HG03039 (cell line): Measurements from ENCODE around the gene TSC1.

Experiments
- ATAC-seq: cut with Tn5 transposase; IDR thresholded peaks from one replicate; pipeline ENCODE4 v1.9.1; 2021; ENCODE audit warnings: mild to moderate bottlenecking, moderate library complexity; ENCODE audit not compliant: unreplicated experiment

TSC1 gene

DNA sequence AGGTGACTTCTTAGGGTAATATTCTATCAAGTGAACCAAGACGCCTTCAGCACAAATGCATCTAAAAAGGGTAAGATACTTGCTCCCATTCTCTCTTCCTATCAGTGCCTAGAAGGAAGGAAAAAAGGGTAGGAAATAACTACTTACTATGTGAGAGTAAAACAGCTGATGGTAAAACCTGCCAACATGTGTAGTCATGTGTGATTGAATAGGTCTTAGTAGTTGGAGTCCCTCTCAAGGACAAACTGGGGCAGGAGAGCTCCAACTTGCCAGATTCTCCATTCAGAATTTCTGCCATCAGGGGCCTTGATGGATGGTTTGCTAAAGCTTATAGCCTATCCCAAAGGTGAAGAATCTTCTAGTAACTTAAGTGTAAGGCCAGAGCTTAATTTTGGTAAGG, 5.2 kb downstream of the TSC1 start:
- ATAC-seq, result no peak

DNA sequence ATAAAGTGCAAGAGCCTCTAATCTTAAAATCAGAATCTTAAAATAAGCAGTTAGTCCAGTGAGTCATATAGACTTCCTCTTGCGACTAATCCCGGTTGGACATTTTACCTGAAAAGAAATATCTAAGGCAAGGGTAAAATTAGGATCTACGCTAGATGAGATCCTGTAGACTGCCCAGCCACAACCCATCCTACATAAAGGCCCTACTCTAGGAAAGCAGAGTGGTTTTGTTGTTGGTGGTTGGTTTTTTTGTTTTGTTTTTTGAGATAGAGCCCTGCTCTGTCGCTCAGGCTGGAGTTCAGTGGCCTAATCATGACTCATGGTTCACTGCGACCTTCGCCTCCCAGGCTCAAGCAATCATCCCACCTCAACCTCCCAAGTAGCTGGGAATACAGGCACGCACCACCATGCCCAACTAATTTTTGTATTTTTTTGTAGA, 6.9 kb downstream of the TSC1 start:
- ATAC-seq, result no peak

DNA sequence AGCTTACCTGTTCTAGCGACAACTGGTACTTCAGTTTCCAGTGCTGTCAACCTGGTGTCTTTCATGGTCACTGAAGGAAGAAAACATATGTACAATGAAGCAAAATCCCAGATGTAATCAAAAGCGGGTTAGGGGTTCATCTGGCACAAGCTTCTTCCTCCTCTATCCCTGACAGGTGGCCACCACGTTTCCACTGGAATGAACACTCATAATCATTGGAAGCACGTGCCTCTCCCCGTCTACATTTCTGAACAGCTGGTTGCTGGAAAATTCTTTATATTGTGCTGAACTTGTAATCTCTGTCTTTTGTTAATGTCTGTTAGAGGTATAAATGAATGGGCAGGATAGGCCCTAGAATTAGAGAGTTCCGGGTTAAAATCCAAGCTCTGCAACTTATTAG, 9.4 kb downstream of the TSC1 start:
- no peak for ATAC-seq

DNA sequence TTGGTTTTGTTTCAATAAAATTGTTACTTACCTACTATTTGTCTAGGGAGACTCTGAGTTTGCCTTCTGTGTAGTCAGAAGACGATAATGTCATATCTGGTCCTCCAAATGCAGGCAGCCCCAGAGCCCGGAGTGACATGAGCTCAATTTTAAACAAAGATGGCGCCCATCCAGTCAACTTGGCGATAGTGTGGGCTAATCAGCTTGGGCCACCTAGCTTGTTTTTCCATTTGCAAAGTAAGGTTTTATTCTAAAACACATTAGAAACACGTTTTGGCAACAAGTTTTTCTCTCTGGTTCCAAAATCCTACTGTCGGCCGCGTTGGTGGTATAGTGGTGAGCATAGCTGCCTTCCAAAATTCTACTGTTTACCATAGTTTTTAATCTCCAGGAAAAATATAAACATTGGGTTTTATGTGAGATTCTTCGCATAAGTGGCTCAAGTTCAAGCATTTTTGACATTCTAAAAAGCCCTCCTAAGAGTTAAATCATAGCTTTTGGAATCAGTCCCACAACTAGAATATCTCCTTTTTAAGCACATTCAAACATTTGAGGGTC, 13.2 kb downstream of the TSC1 start:
- no peak for ATAC-seq

DNA sequence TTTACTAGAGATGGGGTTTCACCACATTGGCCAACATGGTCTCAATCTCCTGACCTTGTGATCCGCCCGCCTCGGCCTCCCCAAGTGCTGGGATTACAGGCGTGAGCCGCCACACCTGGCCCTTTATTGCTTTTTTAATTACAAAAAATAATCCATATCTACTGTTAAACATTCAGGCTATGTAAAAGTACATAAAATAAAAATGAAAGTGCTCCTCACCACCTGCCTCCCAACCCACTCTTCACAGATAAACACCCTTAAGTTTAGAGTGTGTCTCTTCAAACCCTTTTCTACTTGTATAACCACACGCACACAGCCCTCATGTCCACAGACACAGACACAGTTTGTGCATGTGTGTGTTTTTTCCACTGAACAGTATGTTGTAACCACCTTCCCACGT, 16.7 kb downstream of the TSC1 start:
- no peak for ATAC-seq

DNA sequence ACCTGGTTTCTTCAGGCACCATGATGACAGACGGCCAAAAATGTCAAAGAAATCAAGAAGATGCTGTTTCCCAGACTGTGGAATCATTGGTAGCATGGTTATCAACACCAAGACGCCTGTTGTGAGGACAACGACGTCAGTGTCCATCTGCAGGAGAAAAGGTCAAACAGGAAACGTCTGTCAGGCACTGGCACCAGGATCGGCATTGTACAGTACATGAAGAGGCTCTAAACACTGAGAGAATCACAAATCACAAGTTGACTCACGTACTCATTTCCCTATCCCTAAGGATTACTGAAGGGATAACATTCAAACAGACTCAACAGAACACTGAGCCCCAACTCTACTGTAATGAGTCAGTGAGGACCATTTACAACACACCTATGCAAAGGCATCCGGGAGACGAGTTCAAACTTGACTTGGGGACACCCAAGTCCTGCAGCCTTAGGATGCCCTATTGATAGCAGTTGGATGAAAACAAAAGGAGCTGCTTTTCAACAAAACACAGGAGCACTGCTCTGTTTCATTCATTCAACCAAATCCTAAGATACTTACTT, 21.0 kb downstream of the TSC1 start:
- no peak for ATAC-seq

DNA sequence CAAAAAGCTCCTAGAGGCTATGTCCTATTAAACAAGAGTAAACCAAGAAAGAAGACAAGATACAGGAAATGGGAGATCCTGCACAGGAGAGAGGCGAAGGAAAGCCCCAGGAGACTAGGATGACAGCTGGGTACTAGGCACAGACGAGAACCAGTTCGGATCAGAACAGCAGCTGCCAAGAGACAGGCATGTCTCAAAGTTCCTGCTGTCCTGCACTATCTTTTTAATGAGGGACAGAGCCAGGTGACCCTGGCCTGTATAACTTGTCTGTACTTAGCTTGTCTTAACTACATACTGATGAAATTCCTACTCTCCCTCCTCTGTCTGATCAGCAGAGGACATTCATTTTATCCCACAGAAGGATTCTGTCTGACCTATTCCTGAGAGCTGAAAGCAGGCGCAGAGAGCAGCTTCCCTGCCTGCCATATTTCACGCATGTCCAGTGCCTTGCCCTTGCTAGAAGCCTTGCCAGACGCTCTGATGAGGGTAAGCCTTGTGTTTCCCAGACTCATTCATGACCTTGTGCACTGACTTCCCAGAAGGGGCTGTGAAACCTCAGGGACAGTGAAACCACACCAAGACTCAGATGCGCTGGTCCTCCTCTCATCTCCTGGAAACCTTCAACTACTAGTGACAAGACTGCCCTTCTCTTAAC, 24.7 kb downstream of the TSC1 start:
- no peak for ATAC-seq

DNA sequence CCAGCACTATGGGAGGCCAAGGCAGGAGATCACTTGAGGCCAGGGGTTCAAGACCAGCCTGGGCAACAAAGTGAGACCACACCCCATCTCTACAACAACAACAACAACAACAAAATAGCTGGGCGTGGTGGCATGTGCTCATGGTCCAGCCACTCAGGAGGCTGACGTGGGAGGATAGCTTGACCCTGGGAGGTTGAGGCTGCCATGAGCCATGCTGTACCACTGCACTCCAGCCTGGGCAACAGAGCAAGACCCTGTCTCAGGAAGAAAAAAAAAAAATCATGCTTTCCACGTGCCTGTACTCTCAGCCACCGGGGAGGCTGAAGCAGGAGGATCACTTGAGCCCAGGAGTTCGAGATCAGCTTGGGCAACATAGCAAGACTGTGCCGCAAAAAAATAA, 29.5 kb downstream of the TSC1 start:
- ATAC-seq, result no peak

DNA sequence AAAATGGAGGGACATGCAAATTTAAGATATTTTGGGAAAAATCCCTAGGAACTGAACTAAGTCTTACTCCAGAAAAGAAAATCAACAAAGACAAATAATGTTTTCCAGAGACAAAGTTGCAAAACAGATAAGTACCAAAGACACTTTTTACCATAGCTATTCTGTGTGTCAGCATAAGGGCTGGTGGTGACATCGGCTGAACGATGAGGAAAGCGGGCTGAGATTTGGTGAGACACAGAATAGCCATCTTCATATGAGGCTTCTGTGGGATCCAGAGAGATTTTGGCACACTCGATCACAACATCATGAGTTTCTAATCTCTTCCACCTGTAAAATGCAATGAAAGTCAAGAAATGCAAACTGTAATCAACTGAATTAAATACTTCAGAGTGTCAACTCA, 32.3 kb downstream of the TSC1 start:
- no peak for ATAC-seq

DNA sequence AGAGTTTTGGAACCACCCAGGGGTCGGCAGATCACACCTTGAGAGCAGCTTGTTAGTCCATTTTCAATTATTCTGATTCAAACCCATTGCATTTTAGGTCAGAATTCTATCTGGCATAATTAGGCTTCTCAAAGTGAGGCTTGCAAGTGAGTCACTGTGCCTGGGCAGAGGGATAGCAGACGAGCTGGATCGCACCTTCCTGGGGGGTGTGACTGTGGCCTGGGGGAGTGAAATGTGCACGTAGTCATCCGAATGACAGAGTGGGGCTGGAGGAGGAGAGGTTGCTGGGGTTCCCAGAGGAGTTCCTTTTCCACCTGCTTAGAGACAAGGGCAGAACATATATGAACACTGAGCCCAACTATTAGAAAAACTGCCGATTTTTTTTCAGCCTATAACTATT, 34.0 kb downstream of the TSC1 start:
- no peak for ATAC-seq

DNA sequence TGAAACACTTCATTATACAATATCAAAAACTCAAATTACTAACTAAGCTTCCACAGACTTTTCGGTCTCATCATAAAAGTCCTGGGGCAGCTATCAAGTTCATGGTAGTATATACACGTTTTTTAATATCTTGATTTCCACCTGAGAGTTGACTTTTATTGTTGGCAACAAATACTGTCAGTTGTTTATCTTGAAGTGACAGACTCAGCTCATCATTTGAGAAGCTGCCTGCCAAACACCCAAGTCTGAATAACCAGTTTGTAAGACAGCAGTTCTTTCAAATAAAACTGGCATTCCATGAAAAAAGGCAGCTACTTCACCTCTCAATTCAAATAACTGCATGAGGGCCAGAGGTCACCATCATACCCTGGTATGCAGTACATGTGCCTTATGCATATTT, 35.1 kb downstream of the TSC1 start:
- ATAC-seq, result no peak

DNA sequence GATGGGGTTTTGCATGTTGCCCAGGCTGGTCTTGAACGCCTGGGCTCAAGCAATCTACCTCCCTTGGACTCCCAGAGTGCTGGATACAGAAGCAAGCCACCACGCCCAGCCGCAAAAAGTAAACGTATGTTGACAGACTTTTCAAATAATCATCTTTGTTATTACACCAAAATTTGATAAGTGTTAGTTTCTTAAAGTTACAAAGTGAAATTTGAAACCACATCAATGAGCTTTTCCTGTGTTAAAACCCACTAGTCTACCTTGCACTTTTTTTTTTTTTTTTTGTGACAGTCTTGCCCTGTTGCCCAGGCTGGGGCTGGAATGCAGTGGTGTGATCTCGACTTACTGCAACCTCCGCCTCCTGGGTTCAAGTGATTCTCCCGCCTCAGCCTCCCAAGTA, 35.8 kb downstream of the TSC1 start:
- ATAC-seq, result no peak

DNA sequence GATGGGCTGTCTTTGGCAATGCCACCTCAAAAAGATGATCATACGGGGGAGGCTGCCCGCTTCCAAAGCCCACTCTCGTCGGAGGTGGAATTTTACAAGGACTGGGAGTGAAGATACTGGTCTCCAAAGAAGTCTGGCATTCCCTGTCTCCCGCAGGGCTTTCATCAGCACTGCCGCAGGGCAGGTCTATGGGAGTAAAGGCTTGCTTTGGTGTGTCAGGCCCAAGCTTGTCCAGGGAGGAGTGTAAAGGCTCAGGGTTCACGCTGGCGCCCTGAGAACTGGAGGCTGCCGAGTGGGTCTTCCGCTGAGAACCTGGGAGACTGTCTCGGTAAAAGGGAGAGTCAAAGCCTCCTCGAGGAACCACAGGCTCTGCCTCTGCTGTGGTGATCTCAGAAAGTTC, 38.7 kb downstream of the TSC1 start:
- no peak for ATAC-seq

DNA sequence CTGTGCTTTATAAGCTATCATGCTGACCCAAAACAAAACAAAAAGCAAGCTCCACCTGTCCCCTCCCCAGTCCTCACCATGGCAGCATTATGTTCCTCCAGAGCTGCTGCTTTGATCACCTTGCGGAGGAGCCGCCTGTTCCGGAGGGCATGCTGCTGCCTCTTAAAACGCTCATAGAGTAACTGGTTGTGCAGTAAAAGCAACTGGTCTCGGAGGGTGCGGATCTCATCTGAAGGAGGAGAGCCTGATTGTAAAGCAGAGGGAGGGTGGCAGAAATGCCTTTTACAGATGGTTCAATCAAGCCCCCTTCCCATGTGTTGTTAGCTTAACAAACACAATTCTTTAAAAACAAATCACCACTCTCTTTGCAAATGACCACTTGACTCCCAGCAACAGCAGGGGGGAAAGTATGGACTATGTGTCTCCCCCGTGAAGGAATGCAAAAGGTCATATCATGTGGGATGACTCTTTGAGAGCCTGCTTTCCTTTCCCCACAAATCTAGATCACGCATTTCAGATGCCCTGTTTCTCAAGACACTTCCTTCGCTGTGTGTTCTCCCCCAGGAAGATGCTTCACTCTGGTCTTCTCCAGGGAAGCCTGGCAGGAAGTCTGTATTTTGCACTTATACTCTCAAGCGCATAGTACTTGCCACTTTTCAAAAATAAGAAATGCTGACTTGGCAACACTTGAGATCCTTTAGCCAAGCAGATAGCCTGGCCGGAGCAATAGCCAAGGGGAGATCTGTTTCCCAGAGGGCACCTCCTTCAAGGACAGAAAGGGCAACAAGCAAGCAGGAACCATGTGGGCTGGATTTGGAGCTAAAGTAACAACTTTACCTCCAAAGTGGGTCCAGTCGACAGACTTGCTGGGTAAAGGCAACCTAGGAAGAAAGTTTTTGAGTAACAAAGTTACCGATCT, 40.6 kb downstream of the TSC1 start:
- ATAC-seq, result no peak

DNA sequence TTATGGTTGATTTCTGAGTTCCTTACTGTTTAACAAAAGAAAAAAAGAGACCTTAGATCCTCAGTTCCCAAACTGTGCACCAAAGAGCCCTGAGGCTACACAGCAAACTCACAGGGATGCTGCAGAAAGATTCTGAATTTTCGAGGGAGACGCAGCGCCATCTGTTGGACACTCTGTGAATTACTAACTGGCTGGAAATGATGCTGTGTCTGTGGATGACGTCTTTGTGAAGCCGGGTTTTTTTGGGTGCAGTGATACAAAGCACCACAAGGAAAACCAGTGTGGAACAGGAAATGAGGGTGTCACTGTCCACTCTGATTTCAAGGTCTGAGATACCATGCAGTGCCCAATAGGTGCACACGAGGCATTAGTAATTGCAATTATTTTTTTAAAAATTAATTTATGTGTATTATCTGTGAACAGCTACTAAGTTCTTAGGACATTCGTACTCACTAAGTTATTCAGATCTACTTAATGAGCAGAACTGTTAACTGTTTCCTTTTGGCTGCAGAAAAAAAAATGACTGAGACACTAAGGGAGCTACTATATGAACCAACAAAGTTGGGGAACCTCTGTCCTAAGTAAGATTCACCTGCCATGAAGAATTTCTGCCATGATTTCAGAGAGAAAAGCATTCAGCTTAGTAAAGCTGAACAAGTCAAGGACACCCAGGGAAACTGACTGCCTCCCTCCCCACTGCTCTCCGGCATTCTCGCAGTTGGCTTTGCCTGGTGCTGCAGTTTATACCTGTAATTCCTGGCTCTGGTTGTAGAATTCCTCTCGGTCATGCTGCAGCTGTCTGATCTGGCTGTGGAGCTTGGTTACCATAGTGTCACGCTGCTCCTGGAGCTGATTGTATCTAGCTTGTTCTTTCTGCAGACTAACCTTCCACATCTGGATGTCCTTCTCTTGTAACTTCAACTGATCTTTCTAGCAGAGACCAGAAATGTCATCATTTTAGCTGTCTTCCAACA, 42.3 kb downstream of the TSC1 start:
- no peak for ATAC-seq

DNA sequence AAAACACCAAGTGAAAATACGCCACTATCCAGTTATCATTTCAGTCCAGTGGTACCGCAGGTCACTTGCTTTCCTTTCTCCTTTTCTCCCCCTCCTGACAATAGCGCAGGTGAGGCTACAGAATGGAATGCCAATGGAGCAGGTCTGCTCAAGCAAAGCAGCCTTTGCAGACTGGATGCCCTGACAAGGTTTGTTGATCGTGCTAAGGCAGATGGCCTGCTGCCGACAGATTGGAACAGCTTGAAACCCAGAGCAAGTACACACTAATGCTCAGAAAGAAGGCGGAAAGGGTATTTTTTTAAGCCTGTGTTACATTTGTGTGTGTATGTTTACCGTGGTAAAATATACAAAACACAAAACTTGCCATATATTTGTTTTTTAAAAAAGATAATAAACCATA, 46.4 kb downstream of the TSC1 start:
- ATAC-seq, result no peak

DNA sequence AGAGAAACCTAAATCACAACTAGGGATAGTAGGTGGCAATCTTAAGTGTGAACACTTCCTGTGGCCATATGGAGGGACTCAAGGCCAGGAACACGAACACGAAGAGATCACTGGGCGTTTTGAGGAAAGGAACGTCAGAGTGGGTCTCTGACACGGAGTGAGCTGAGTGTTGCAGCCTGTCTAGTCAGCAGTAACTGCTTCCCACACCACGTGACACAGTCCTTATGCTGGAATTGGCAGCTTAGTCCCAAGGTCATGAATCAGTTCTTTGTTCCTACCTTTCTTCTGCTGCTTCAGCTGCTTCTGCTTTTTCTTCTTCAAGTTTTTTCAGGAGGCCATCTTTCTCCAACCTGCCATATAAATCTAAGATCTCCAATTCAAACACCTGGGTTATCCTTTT, 47.5 kb downstream of the TSC1 start:
- ATAC-seq, result no peak

DNA sequence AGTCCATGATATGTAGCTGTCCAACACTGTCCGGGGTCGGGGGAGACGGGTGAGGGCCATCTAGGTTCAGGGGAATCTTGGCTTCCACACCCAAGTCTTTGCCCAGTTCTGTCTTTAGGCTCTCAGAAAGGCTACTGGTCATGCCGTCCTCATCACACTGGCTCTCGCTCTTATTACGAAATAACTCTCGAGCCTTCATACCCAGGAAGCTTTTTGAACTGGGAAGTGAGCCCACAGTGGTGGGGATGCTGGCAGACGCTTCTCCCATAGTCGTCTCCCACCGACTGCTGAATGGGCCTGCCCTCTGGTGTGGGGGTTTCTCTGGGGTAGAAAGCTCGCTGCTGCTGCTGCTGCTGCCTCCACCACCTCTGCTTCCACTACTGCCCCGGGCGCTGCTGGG, 48.2 kb downstream of the TSC1 start:
- ATAC-seq, result no peak

DNA sequence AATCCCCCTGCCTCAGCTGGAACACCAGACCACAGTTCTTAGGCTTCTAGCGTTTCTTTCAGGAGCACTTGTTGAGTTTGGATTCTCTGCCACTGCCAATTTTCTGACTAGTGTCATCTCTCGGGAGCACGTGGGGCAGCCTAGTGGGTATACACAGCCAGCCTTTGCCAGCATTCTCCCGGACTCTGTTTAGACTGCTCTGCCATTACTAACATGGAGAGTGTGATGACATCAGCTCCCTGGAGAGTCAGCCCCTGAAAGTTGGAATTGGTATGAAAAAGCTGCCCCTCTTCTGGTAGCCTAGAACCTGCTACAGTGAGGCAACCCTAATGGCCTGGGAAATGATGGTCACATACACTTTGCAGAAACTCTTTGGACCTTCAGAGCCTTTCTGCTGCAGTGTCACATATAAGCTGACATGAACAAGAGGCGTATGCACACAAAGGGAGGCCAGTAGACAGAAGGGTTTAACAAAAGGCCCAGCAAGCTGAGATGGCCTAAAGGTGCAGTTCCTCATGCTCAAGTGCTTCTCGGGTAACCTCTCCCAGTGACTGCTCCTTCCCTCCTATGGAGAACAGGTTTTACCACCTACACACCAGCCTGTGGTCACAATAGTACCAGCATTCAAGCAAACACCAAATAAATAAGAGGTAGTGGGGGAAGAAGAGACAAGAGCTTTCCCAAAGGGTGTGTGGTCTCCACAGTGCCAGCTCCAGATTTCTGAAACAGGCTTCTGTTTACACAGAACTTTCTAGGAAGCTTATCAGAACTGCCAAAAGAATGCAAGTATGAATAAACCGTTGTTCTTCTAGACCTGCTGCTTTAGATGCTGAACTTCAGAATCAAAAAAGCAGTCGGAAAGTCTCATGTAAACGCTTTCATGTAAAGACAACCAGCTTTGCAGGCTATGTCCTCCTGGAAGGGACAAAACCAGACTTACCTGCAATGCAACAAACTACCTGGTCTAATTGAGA, 49.3 kb downstream of the TSC1 start:
- no peak for ATAC-seq

DNA sequence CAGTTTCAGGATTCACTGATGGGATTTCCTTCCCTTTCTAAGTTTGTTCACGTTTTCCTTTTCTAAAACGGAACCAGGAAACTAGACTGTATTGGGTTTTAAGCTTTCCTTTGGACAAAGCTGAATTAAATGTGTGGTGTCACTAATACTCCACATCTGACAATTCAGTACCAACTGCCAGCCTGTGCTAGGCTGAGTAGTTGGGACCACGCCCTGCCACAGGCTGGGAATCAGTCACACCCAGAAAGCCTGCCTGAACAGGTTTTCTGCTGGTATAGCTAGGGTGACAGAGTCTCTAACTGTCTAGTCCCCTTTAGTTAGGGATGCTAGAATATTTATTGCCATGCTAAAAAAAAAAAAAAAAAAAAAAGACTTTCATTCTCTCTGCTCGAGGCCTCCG, 50.1 kb downstream of the TSC1 start:
- ATAC-seq, result no peak
